SK-N-MC (cell line): ENCODE results near the gene SERINC2.

ENCODE experiments used
- EZH2 ChIP-seq: fragments of 200-600 bp; sonication (generic); IDR thresholded peaks from one replicate; pipeline ENCODE4 v1.6.1; 2017; ENCODE audit warnings: antibody characterized with exemption
- POLR2AphosphoS5 ChIP-seq: IDR thresholded peaks from 2 replicates; pipeline ENCODE4 v1.6.1; 2012; ENCODE audit warnings: mild to moderate bottlenecking, low read depth, low read length, borderline replicate concordance

GRCh38 chr1:31387612-31388011, 25.4 kb upstream of the SERINC2 start:
- no peak for TF ChIP-seq POLR2AphosphoS5
- no peak for TF ChIP-seq EZH2
